Left ventricle myocardium inferior (tissue), 1 donor: Measurements from ENCODE around the gene MICAL3. TPM values are rescaled to one million over a fixed set of nuclear protein-coding genes. Genes with fewer than 3 reads are reported as not detected.

Experiments
- DNase-seq: peaks from one replicate; pipeline ENCODE4 v3.0.0-alpha.2; 2020
- H3K27ac ChIP-seq: fragments of 200-600 bp; replicated peaks from 2 replicates; pipeline ENCODE4 v1.8.0; 2021
- H3K27me3 ChIP-seq: fragments of 200-600 bp; 2 replicates; pipeline ENCODE4 v1.8.0; 2021; ENCODE audit warnings: low read depth
- H3K36me3 ChIP-seq: fragments of 200-600 bp; 2 replicates; pipeline ENCODE4 v1.8.0; 2021
- H3K4me1 ChIP-seq: fragments of 200-600 bp; 2 replicates; pipeline ENCODE4 v1.8.0; 2021
- H3K4me3 ChIP-seq: fragments of 200-600 bp; 2 replicates; pipeline ENCODE4 v1.8.0; 2021; ENCODE audit warnings: mild to moderate bottlenecking, moderate library complexity
- H3K9me3 ChIP-seq: fragments of 200-600 bp; replicated peaks from 2 replicates; pipeline ENCODE4 v1.8.0; 2021
- CTCF ChIP-seq: fragments of 200-600 bp; IDR thresholded peaks from 2 replicates; pipeline ENCODE4 v1.8.0; 2021; ENCODE audit warnings: antibody characterized with exemption, mild to moderate bottlenecking, borderline replicate concordance
- intact Hi-C: fragments of 100-400 bp; cut with micrococcal nuclease; formaldehyde crosslinking; loops from one replicate; pipeline ENCODE4 v1.11.0; 2022
- total RNA-seq: library from RNA; stranded (reverse); fragmentation: NEBNext Ultra II Directional; extraction: Animal tissue kit (Norgen Biotek cat#: 25700); gene quantifications from one replicate; pipeline ENCODE4 v1.2.1, GENCODE V29; 2021
- donor health status: DM: no; HTN: yes; CAD: no; lungs with severe emphysema.

The MICAL3 gene
- total RNA-seq, 1 donor from 2014 or later: 92.5 TPM

GRCh38 chr22:17912945-17913721 lies 111.2 kb downstream of the MICAL3 start:
- no peak for TF ChIP-seq CTCF
- no peaks in the 10 kb centered on the region for H3K27me3 ChIP-seq
- no peak for DNase-seq
- peak overlapping the region; percentile 95 for H3K27ac ChIP-seq
- H3K36me3 ChIP-seq: no peaks in the 10 kb centered on the region
- H3K9me3 ChIP-seq: no peaks in the 10 kb centered on the region
- H3K4me1 ChIP-seq: peaks cover 99% of the 10 kb centered on the region
- no peak overlapping the region for H3K4me3 ChIP-seq
- intact Hi-C loops: no loop called here

GRCh38 chr22:17911887-17912286 lies 112.5 kb downstream of the MICAL3 start:
- no peak for TF ChIP-seq CTCF
- no peaks in the 10 kb centered on the region for H3K9me3 ChIP-seq
- DNase-seq: no peak
- peak overlapping the region; percentile 95 for H3K27ac ChIP-seq
- no peaks in the 10 kb centered on the region for H3K27me3 ChIP-seq
- H3K4me3 ChIP-seq: no peak overlapping the region
- peaks cover 99% of the 10 kb centered on the region for H3K4me1 ChIP-seq
- intact Hi-C loops: no loop called here
- H3K36me3 ChIP-seq: no peaks in the 10 kb centered on the region

GRCh38 chr22:17911312-17911705 lies 113.1 kb downstream of the MICAL3 start:
- no peak for DNase-seq
- peaks cover 99% of the 10 kb centered on the region for H3K4me1 ChIP-seq
- TF ChIP-seq CTCF: no peak

GRCh38 chr22:17910561-17911311 lies 113.6 kb downstream of the MICAL3 start:
- intact Hi-C loops: no loop called here
- Histone ChIP-seq H3K27me3 (no peaks in the 10 kb centered on the region), H3K36me3 (peaks cover 11% of the 10 kb centered on the region), H3K4me1 (peaks cover 99% of the 10 kb centered on the region), H3K27ac (peak overlapping the region; percentile 95), H3K9me3 (no peaks in the 10 kb centered on the region), H3K4me3 (peak overlapping the region; percentile 45)
- TF ChIP-seq CTCF: peak; percentile 45
- DNase-seq: peak; percentile 78

More at GRCh38 chr22:17911312-17911705, 113.1 kb downstream of the MICAL3 start:
- no peaks in the 10 kb centered on the region for H3K27me3 ChIP-seq
- H3K9me3 ChIP-seq: no peaks in the 10 kb centered on the region
- H3K4me3 ChIP-seq: peak overlapping the region; percentile 17
- H3K27ac ChIP-seq: peak overlapping the region; percentile 95
- peaks cover 5% of the 10 kb centered on the region for H3K36me3 ChIP-seq
- intact Hi-C loops: no loop called here

GRCh38 chr22:17907748-17908051 lies 116.7 kb downstream of the MICAL3 start:
- Histone ChIP-seq H3K36me3 (peaks cover 18% of the 10 kb centered on the region), H3K27ac (peak overlapping the region; percentile 95), H3K27me3 (no peaks in the 10 kb centered on the region), H3K4me1 (peaks cover 100% of the 10 kb centered on the region), H3K4me3 (no peak overlapping the region), H3K9me3 (no peaks in the 10 kb centered on the region)
- no peak for DNase-seq
- intact Hi-C loops: loop anchor here (10.0 kb wide), 1 partner anchor 87 kb away; no protein-coding TSS in a partner anchor
- no peak for TF ChIP-seq CTCF
